Measurements from ENCODE around the gene GLP1R. TPM values are rescaled to one million over a fixed set of nuclear protein-coding genes. Genes with fewer than 3 reads are reported as not detected.

The GLP1R gene
- total RNA-seq, 4 donors from 2014 or later = 0.32 to 0.95 (median 0.59) TPM; not detected in 1

DNA sequence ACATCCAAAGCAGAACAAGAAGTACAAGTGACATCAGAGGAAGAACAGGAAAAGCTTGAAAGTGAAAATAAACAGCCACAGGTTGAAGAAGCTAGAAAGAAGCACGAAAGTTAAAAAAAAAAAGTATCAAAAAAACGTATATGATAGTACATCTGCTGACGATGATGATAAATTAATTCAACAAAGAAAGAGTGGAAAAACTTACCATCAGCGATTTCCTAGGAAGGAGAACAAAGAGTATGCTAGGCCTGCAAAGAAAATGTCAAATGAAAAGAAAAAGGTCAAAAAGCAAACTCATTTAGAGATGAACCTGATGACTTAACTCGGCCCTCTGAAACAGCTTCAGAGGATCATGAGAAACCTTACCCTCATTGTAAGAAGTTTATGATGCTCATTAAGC is 62.7 kb downstream of the GLP1R start:
- WGBS = 80% methylated on average over 5 of the region's 5 CpGs
- Histone ChIP-seq H3K4me1 (peaks cover 23% of the 10 kb centered on the region), H3K4me3 (no peak overlapping the region), H3K27ac (no peak overlapping the region), H3K27me3 (no peaks in the 10 kb centered on the region), H3K9me3 (no peaks in the 10 kb centered on the region), H3K36me3 (peaks cover 7% of the 10 kb centered on the region)
- TF ChIP-seq POLR2A (IDR thresholded peaks at IDR 0.05) (no peak), POLR2AphosphoS5 (IDR thresholded peaks at IDR 0.05) (no peak), EP300 (IDR thresholded peaks at IDR 0.05) (no peak)
- TF ChIP-seq, protein P1, sequence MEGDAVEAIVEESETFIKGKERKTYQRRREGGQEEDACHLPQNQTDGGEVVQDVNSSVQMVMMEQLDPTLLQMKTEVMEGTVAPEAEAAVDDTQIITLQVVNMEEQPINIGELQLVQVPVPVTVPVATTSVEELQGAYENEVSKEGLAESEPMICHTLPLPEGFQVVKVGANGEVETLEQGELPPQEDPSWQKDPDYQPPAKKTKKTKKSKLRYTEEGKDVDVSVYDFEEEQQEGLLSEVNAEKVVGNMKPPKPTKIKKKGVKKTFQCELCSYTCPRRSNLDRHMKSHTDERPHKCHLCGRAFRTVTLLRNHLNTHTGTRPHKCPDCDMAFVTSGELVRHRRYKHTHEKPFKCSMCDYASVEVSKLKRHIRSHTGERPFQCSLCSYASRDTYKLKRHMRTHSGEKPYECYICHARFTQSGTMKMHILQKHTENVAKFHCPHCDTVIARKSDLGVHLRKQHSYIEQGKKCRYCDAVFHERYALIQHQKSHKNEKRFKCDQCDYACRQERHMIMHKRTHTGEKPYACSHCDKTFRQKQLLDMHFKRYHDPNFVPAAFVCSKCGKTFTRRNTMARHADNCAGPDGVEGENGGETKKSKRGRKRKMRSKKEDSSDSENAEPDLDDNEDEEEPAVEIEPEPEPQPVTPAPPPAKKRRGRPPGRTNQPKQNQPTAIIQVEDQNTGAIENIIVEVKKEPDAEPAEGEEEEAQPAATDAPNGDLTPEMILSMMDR (IDR thresholded peaks at IDR 0.05) = no peak
- DNase-seq (ENCODE audit: low spot score in 2 of 2) = no peak

DNA sequence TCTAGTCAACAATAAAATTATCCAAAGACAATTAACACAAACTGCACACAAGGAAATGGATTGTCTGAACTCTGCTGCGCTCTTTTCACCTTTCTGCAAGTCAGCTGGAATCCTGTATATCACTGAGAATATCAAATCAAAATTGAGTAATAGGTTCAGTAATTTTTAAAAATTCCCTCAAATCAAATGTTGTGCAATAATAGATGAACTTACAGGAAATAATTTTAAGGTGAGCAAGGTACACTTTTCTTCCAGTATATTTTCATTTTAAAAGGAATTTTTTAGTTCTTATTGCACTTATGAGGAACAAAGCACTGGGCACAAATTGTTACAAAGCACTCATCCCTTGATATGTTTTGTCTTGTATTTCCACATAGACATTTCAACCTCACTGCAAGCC is 65.2 kb downstream of the GLP1R start:
- peaks cover 7% of the 10 kb centered on the region for H3K36me3 ChIP-seq
- no peak for TF ChIP-seq POLR2AphosphoS5 (IDR thresholded peaks at IDR 0.05)
- TF ChIP-seq, protein P1 (IDR thresholded peaks at IDR 0.05) = no peak
- no peak for TF ChIP-seq EP300 (IDR thresholded peaks at IDR 0.05)
- TF ChIP-seq POLR2A (IDR thresholded peaks at IDR 0.05) = no peak
- H3K27me3 ChIP-seq = no peaks in the 10 kb centered on the region
- peaks cover 23% of the 10 kb centered on the region for H3K4me1 ChIP-seq
- H3K9me3 ChIP-seq = no peaks in the 10 kb centered on the region
- H3K27ac ChIP-seq = no peak overlapping the region
- no peak for DNase-seq (ENCODE audit: low spot score in 2 of 2)
- 83% methylated on average over 1 of the region's 1 CpG for WGBS
- H3K4me3 ChIP-seq = peak overlapping the region; percentile 83

DNA sequence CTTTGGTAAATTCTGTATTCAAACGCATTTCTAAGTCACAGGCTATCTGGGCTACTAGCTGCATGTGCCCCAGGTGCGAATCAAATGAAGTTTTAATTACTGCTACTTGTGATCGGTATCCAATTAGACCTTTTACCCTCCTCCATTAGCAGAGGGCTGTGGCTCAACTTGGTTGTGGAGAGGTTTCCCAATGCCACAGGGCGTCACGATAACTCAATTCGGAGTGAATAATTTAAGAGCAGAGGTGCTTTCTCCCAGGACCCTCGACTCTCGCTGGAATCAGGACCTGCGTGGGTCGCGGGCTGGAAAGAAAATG is 65.8 kb downstream of the GLP1R start:
- TF ChIP-seq, protein P1 (IDR thresholded peaks at IDR 0.05) = no peak
- TF ChIP-seq POLR2AphosphoS5 (IDR thresholded peaks at IDR 0.05) (no peak), EP300 (IDR thresholded peaks at IDR 0.05) (no peak), POLR2A (IDR thresholded peaks at IDR 0.05) (no peak)
- Histone ChIP-seq H3K36me3 (peaks cover 5% of the 10 kb centered on the region), H3K27me3 (no peaks in the 10 kb centered on the region), H3K4me3 (peak overlapping the region; percentile 83), H3K4me1 (peaks cover 23% of the 10 kb centered on the region), H3K27ac (peak overlapping the region; percentile 94), H3K9me3 (no peaks in the 10 kb centered on the region)
- no peak for DNase-seq (ENCODE audit: low spot score in 2 of 2)
- under 1% methylated on average over 11 of the region's 11 CpGs for WGBS

DNA sequence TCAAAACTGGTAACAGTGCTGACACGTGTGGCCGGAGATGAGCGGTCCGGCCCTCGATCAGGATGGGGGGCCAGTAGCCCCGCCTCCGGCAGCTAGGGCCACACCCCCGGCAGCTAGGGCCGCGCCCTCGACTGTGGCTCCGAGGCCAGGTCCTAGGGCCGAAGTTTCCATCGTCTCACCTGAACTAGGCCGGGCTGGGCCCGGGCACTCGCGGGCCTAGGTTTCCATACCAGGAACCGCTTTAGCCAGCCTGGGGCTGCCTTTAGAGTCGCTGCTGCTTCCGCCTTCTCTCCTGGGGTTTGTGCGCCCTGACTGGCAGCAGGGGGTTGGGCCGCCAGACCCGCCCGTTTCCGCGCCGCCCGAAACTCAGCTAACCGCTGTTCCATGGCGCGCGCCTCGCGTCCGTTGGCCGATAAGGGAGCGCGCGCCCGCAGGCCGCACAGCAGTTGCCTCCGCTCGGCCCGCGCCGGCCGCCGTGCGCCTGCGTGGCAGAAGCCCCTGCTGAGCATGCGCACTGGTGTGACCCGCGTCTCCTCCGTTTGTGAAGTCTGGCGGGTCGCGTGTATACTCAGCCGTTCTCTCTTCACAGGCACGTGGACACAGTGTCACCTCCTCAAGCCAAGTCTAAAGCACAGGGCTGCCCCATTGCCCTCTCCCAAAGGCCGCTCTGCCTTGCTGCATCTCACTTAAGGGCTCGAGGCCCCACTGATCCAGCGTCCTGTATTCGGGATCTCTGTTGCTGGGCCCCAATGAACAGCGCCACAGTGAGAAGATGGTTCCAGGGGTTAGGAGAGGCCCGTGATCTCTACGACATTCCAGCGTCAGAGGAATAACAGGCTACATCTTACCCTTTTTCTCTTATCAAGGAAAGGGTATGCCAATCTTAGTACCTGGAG is 66.4 kb downstream of the GLP1R start, which contains the start of gene SAYSD1:
SAYSD1 (minus strand) TSS at position 483 of the 896 bp plus-strand sequence; CDS start at position 386, 97 bp downstream.
- no peaks in the 10 kb centered on the region for H3K27me3 ChIP-seq
- TF ChIP-seq, protein P1 (IDR thresholded peaks at IDR 0.05) = no peak
- peak in 1 of 2 donors; percentile 75 for TF ChIP-seq POLR2A (IDR thresholded peaks at IDR 0.05)
- peak in 1 of 3 donors; percentile 36 for TF ChIP-seq POLR2AphosphoS5 (IDR thresholded peaks at IDR 0.05)
- no peak for TF ChIP-seq EP300 (IDR thresholded peaks at IDR 0.05)
- peaks cover 23% of the 10 kb centered on the region for H3K4me1 ChIP-seq
- H3K9me3 ChIP-seq = no peaks in the 10 kb centered on the region
- H3K27ac ChIP-seq = peak within 1 kb of the TSS; percentile 94
- 2% methylated on average over 17 of the region's 68 CpGs for WGBS
- no peaks in the 10 kb centered on the region for H3K36me3 ChIP-seq
- peak within 1 kb of the TSS; percentile 83 for H3K4me3 ChIP-seq
- DNase-seq (ENCODE audit: low spot score in 2 of 2) = peak; percentile 94 to 95

DNA sequence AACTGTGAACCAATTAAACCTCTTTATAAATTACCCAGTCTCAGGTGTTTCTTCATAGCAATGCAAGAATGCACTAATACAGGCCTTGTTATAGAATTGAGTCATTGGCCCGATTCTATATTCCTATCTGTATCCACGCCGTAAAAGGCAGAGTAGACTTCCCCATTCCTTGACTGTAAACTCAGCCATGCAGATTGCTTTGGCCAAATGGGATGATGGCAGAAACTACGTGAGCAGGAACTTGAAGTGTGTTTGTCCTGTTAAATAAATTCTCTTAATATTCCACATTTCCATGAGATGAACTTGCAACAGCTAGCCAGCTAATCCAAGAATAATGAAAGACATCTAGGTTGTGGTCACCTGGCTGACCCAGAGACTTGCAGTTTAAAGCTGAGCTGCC is 70.3 kb downstream of the GLP1R start:
- no peak overlapping the region for H3K4me3 ChIP-seq
- peaks cover 6% of the 10 kb centered on the region for H3K27me3 ChIP-seq
- H3K9me3 ChIP-seq = no peaks in the 10 kb centered on the region
- 97% methylated on average over 4 of the region's 4 CpGs for WGBS
- TF ChIP-seq, protein P1 (IDR thresholded peaks at IDR 0.05) = no peak
- peaks cover 15% of the 10 kb centered on the region for H3K4me1 ChIP-seq
- DNase-seq (ENCODE audit: low spot score in 2 of 2) = no peak
- no peak overlapping the region for H3K27ac ChIP-seq
- no peaks in the 10 kb centered on the region for H3K36me3 ChIP-seq

All from suprapubic skin (tissue), 4 donors.